GM12878 (cell line): ENCODE results near the gene CCT4. TPM values are rescaled to one million over a fixed set of nuclear protein-coding genes. Genes with fewer than 3 reads are reported as not detected.

Experiments
- BACH1 ChIP-seq: fragments of 450-650 bp; IDR thresholded peaks from 2 replicates; pipeline ENCODE4 v1.6.1; 2017; ENCODE audit warnings: mild to moderate bottlenecking, borderline replicate concordance
- BCL3 ChIP-seq: IDR thresholded peaks from 2 replicates; pipeline ENCODE4 v1.6.1; 2011; ENCODE audit warnings: borderline replicate concordance, low read depth, mild to moderate bottlenecking, moderate library complexity, low read length; ENCODE audit not compliant: insufficient read depth, poor library complexity, severe bottlenecking
- CREM ChIP-seq: IDR thresholded peaks from 2 replicates; pipeline ENCODE4 v1.6.1; 2014; ENCODE audit warnings: antibody characterized with exemption, low read depth
- E4F1 ChIP-seq: fragments of 450-650 bp; IDR thresholded peaks from 2 replicates; pipeline ENCODE4 v1.6.1; 2018; ENCODE audit warnings: borderline replicate concordance, mild to moderate bottlenecking; ENCODE audit not compliant: partially characterized antibody
- ETV6 ChIP-seq, 2 experiments: fragments of 450-650 bp in 1 of 2; IDR thresholded peaks in 1 of 2; conservative IDR thresholded peaks in 1 of 2; 2 replicates each; pipeline ENCODE4 v1.6.1; 2014; ENCODE audit warnings: antibody characterized with exemption in 1 of 2, borderline replicate concordance in 1 of 2, low read depth in 1 of 2, mild to moderate bottlenecking in 1 of 2, moderate library complexity in 1 of 2
- EZH2 ChIP-seq: IDR thresholded peaks from 2 replicates; pipeline ENCODE4 v1.6.1; 2012; ENCODE audit warnings: low read depth, mild to moderate bottlenecking, control low read depth, inconsistent platforms, low read length, borderline replicate concordance; ENCODE audit not compliant: control insufficient read depth
- FOXK2 ChIP-seq: fragments of 450-650 bp; IDR thresholded peaks from 2 replicates; pipeline ENCODE4 v1.6.1; 2017; ENCODE audit warnings: mild to moderate bottlenecking, moderate library complexity
- GABPA ChIP-seq: IDR thresholded peaks from 2 replicates; pipeline ENCODE4 v1.6.1; 2014; ENCODE audit warnings: antibody characterized with exemption, low read depth, mild to moderate bottlenecking, inconsistent platforms
- LARP7 ChIP-seq: fragments of 450-650 bp; IDR thresholded peaks from 2 replicates; pipeline ENCODE4 v1.6.1; 2017; ENCODE audit warnings: mild to moderate bottlenecking
- MEF2A ChIP-seq: IDR thresholded peaks from 2 replicates; pipeline ENCODE4 v1.6.1; 2011; ENCODE audit warnings: low read depth, mild to moderate bottlenecking, low read length, moderate library complexity; ENCODE audit not compliant: insufficient read depth
- PAX8 ChIP-seq: fragments of 450-650 bp; IDR thresholded peaks from 2 replicates; pipeline ENCODE4 v1.6.1; 2017; ENCODE audit warnings: mild to moderate bottlenecking, moderate library complexity
- PKNOX1 ChIP-seq: fragments of 450-650 bp; IDR thresholded peaks from 2 replicates; pipeline ENCODE4 v1.6.1; 2016; ENCODE audit warnings: mild to moderate bottlenecking
- PML ChIP-seq: IDR thresholded peaks from 2 replicates; pipeline ENCODE4 v1.6.1; 2012; ENCODE audit warnings: low read length, inconsistent platforms
- POU2F2 ChIP-seq: IDR thresholded peaks from 3 replicates; pipeline ENCODE4 v1.6.1; 2011; ENCODE audit warnings: low read depth, mild to moderate bottlenecking, low read length, borderline replicate concordance
- RB1 ChIP-seq: fragments of 450-650 bp; formaldehyde crosslinking; IDR thresholded peaks from 2 replicates; pipeline ENCODE4 v1.6.1; 2017; ENCODE audit warnings: mild to moderate bottlenecking, borderline replicate concordance
- RUNX3 ChIP-seq: IDR thresholded peaks from 2 replicates; pipeline ENCODE4 v1.6.1; 2012; ENCODE audit warnings: low read length, inconsistent platforms
- SIN3A ChIP-seq: IDR thresholded peaks from 2 replicates; pipeline ENCODE4 v1.6.1; 2012; ENCODE audit warnings: low read depth, low read length, improper control_type of control experiment
- SMC3 ChIP-seq: IDR thresholded peaks from 2 replicates; pipeline ENCODE4 v1.6.1; 2011; ENCODE audit warnings: low read length, improper control_type of control experiment, borderline replicate concordance
- TCF12 ChIP-seq: IDR thresholded peaks from 2 replicates; pipeline ENCODE4 v1.6.1; 2011; ENCODE audit warnings: low read depth, mild to moderate bottlenecking, low read length
- USF2 ChIP-seq: IDR thresholded peaks from 2 replicates; pipeline ENCODE4 v1.6.1; 2011; ENCODE audit warnings: low read depth, low read length, improper control_type of control experiment, borderline replicate concordance
- YBX1 ChIP-seq: fragments of 450-650 bp; IDR thresholded peaks from 2 replicates; pipeline ENCODE4 v1.6.1; 2016; ENCODE audit warnings: antibody characterized with exemption
- ZNF207 ChIP-seq: fragments of 450-650 bp; IDR thresholded peaks from 2 replicates; pipeline ENCODE4 v1.6.1; 2014; ENCODE audit warnings: antibody characterized with exemption, mild to moderate bottlenecking, borderline replicate concordance
- ZNF217 ChIP-seq: fragments of 450-650 bp; IDR thresholded peaks from 2 replicates; pipeline ENCODE4 v1.6.1; 2017; ENCODE audit warnings: antibody characterized with exemption, mild to moderate bottlenecking
- polyA plus RNA-seq, 11 experiments: library from polyadenylated mRNA; depleted of rRNA in 4 of 11; unstranded in 6 of 11; stranded (reverse) in 5 of 11; fragments of >200 nt; fragmentation: Nextera tagmentation in 4 of 11; fragmentation: Illumina TruSeq in 1 of 11; extraction: Ambion mirVana in 4 of 11; extraction: Trizol in 1 of 11; gene quantifications; 1 replicate in 1 of 11; 2 replicates in 10 of 11; pipeline versions ENCODE4 v1.2.1 to v1.2.3, GENCODE V29; 2011 to 2016; ENCODE audit warnings: inconsistent platforms in 2 of 11, missing spikeins in 2 of 11, low read depth in 1 of 11
- total RNA-seq, 4 experiments: library from RNA; depleted of rRNA in 3 of 4; stranded (reverse); fragments of >200 nt in 3 of 4; fragmentation: Illumina TruSeq in 1 of 4; extraction: Trizol in 1 of 4; gene quantifications; 2 replicates each; pipeline versions ENCODE4 v1.2.1 to v1.2.3, GENCODE V29; 2013 to 2021
- TF ChIP-seq, protein P1 (sequence below): IDR thresholded peaks from 2 replicates; pipeline ENCODE4 v1.6.1; 2011; ENCODE audit warnings: borderline replicate concordance, low read depth, mild to moderate bottlenecking, moderate library complexity, mixed read lengths, low read length; ENCODE audit not compliant: insufficient read depth; ENCODE audit errors: extremely low read length

Gene CCT4
- total and polyA plus RNA-seq, 10 of the 15 experiments (the other 5 are each of a cell fraction or from before 2014, with no cell fraction given), result 76.6 to 320 (median 211) TPM

- TF ChIP-seq BCL3, result no peak
- no peak for TF ChIP-seq E4F1
- no peak for TF ChIP-seq MEF2A
- TF ChIP-seq FOXK2, result peak; percentile 42; the same call in 1 of the 2 replicates
- TF ChIP-seq CREM, result no peak
- no peak for TF ChIP-seq ZNF217
- TF ChIP-seq ZNF207, result no peak
- no peak for TF ChIP-seq GABPA
- no peak for TF ChIP-seq RB1
- no peak for TF ChIP-seq SMC3
- TF ChIP-seq YBX1, result no peak
- TF ChIP-seq EZH2, result no peak
- TF ChIP-seq POU2F2, result no peak
- 0 out of 2 replicates have a peak, but pooled peaks have one; percentile 13 for TF ChIP-seq PML
- TF ChIP-seq SIN3A, result no peak
- no peak for TF ChIP-seq ETV6 (conservative IDR thresholded peaks at IDR 0.05 in 1 of 2, IDR thresholded peaks at IDR 0.05 in 1 of 2; ENCODE audit: borderline replicate concordance in 1 of 2, low read depth in 1 of 2)
- TF ChIP-seq LARP7, result no peak
- TF ChIP-seq, protein P1, sequence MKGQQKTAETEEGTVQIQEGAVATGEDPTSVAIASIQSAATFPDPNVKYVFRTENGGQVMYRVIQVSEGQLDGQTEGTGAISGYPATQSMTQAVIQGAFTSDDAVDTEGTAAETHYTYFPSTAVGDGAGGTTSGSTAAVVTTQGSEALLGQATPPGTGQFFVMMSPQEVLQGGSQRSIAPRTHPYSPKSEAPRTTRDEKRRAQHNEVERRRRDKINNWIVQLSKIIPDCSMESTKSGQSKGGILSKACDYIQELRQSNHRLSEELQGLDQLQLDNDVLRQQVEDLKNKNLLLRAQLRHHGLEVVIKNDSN, result peak; percentile 72
- no peak for TF ChIP-seq PAX8
- TF ChIP-seq USF2, result no peak; the same call in 1 of the 2 replicates
- 0 out of 2 replicates have a peak, but pooled peaks have one; percentile 17 for TF ChIP-seq TCF12
- no peak for TF ChIP-seq BACH1
- peak; percentile 44 for TF ChIP-seq RUNX3
- peak; percentile 98 for TF ChIP-seq PKNOX1
These were observed 33.7 kb downstream of the CCT4 start (continued) for GRCh38 chr2:61854564-61855317.
